Measurements from ENCODE around the gene GPR17.

GPR17 gene

GRCh38 chr2:127641846-127642507 is 4.0 kb upstream of the GPR17 start:
- CTCF ChIA-PET, result interaction anchor here (1.2 to 6.2 kb wide), 2 partner anchors 8 to 50 kb away, joined by 4 to 44 read pairs; no protein-coding TSS in a partner anchor
- no peak for TF ChIP-seq CTCF (IDR thresholded peaks at IDR 0.05; ENCODE audit: insufficient read depth, low read length, missing control alignments)
- no peak for DNase-seq (ENCODE audit: low read depth, low spot score)
- H3K4me3 ChIP-seq (ENCODE audit: low read depth, low read length), result no peak overlapping the region
- POLR2A ChIA-PET, result interaction anchor here (0.6 kb wide), 1 partner anchor 228 kb away, joined by 3 read pairs; no protein-coding TSS in a partner anchor

GRCh38 chr2:127642706-127643438 is 3.1 kb upstream of the GPR17 start:
- no peak overlapping the region for H3K4me3 ChIP-seq (ENCODE audit: low read depth, low read length)
- ChIA-PET CTCF (interaction anchor here (1.2 kb wide), 1 partner anchor 51 kb away, joined by 4 read pairs; no protein-coding TSS in a partner anchor), POLR2A (no interaction called here)
- TF ChIP-seq CTCF (IDR thresholded peaks at IDR 0.05; ENCODE audit: insufficient read depth, low read length, missing control alignments), result no peak
- DNase-seq (ENCODE audit: low read depth, low spot score), result no peak

- ChIA-PET POLR2A (no interaction called here), CTCF (interaction anchor here (2.0 kb wide), 1 partner anchor 10 kb away, joined by 5 read pairs; no protein-coding TSS in a partner anchor)
- H3K4me3 ChIP-seq (ENCODE audit: low read depth, low read length), result no peak overlapping the region
- no peak for DNase-seq (ENCODE audit: low read depth, low spot score)
- TF ChIP-seq CTCF (IDR thresholded peaks at IDR 0.05; ENCODE audit: insufficient read depth, low read length, missing control alignments), result no peak
Measured at GRCh38 chr2:127643439-127644065, 2.4 kb upstream of the GPR17 start.

- ChIA-PET POLR2A (interaction anchor here (0.5 kb wide), 1 partner anchor 135 kb away, joined by 4 read pairs; no protein-coding TSS in a partner anchor), CTCF (interaction anchor here (0.9 to 2.0 kb wide), 5 partner anchors 8 to 165 kb away, joined by 3 to 10 read pairs (median 4); no protein-coding TSS in a partner anchor)
- DNase-seq (ENCODE audit: low read depth, low spot score), result no peak
- no peak for TF ChIP-seq CTCF (IDR thresholded peaks at IDR 0.05; ENCODE audit: insufficient read depth, low read length, missing control alignments)
- no peak overlapping the region for H3K4me3 ChIP-seq (ENCODE audit: low read depth, low read length)
Measured at GRCh38 chr2:127644066-127645025, 1.6 kb upstream of the GPR17 start.

GRCh38 chr2:127645026-127645394 is 943 bp upstream of the GPR17 start:
- ChIA-PET CTCF (interaction anchor here (0.9 to 2.0 kb wide), 5 partner anchors 7 to 166 kb away, joined by 3 to 10 read pairs (median 4); no protein-coding TSS in a partner anchor), POLR2A (interaction anchor here (0.6 kb wide), 1 partner anchor 10 kb away, joined by 3 read pairs; no protein-coding TSS in a partner anchor)
- no peak for DNase-seq (ENCODE audit: low read depth, low spot score)
- H3K4me3 ChIP-seq (ENCODE audit: low read depth, low read length), result no peak overlapping the region
- no peak for TF ChIP-seq CTCF (IDR thresholded peaks at IDR 0.05; ENCODE audit: insufficient read depth, low read length, missing control alignments)

Measured in AG04449 (cell line).